GM19238 (cell line): Measurements from ENCODE around the gene TP53I3.
"Not testable (repeated sequence)": the region's sequence is repeated elsewhere in the genome, so short reads cannot be mapped to it uniquely, and the experiment has no call there.

Experiments
- DNase-seq: peaks from one replicate; pipeline ENCODE4 v3.0.0; 2011; ENCODE audit warnings: low spot score; ENCODE audit not compliant: insufficient read length

TP53I3 gene

DNA sequence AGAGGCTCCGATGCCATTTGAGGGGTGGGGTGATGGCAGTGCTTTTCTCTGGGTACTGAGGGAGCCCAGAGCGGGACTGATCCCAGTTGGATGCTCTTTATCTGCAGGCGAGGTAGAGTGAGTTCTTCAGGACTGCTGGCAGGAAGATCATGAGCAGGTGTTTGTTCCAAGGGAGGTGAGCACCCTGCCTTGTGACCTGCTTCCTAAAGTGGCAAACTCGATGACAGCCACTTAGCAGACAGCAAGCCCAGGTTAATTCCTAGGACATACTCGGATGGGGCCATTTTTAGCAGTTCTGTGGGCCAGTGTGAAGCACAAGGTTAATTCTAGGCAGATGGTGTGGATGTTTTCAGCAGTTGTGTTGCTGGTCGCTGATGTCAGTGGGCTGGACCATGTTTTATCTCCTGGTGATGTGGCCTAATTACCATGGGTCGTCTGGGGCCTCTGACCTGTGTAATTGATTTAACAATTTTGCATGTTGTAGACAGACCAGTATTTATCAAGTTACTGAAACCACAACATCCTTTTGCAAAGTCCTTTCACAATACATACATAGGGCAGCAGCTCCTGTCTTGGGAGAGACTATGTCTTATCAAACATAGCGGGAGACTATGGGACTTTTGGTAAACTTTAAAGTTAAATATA lies 30.1 kb downstream of the TP53I3 start:
- DNase-seq: no peak

DNA sequence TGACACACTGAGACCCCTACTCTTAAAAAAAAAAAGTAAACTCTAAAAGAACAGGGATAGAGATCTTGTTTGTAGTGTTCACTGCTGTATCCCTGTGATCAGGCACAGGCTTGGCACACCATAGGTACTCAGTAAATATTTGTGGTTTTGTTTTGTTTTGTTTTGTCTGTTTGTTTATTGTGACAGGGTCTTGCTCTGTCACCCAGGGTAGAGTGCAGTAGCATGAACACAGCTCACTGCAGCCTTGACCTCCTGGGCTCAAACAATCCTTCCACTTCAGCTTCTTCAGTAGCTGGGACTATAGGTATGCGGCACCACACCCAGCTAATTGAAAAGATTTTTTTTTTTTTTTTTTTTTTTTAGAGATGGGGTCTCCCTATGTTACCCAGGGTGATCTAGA lies 31.7 kb downstream of the TP53I3 start:
- DNase-seq: no peak

DNA sequence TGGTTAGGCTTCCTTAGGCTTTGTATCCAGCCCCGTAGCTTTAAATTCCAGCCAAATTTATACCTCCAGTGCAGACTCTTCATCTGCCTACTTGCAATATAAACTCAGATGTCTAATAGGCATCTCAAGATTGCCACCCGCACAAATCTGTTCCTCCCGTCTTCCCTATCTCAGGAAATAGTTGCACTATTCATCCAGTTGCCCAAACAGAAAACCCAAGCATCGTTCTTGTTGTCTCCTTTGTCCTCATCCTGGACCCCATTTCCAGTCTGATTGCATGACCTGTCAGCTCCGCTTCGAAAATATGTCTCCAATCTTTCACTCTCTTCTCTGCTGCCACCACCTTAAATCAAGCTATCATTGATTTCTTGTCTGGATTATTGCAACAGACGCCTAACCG lies 32.8 kb downstream of the TP53I3 start:
- no peak for DNase-seq

DNA sequence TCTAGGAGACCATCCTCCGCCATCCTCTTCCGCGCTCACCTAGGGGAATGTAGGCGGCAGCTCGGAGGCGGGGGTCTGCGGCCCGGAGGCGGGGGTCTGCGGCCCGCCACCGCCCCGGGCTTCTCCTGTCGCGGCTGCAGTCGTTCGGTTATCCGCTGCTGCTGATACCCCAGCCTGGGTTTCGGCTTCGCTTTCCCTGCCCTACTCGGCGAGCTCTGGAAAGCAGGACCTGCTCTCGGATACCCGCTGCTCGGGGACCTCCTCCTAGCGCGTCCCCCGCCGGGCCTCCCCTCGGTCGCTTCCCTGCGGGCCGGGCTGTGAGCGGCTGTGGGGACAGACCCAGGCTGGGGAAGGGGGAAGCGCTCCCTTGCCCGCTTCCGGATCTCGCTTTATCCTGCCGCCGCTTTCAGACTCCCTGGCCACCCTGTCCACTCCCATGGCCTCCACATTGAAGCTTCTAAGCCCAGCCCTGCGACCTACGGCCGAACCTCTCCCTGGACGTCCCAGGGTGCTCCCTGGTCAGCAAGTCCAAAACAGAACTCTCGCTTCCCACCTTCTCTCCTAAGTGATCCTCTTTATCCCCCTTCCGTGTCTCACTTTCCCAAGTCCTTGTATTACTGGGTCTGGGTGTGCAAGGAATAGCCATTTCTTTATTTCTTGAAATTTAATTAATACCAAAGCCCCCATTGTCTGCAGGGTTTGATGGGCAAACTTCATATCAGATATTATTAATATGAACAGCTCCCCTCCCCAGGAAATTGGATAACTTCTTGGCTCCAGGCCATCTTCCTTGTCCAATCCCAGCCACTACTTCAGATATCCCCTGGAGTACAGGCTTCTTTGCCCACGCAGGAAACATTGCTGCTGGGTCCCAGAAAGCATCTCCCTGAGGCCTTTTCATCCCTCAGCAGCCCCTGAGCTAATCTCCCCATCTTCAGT lies 34.3 kb downstream of the TP53I3 start:
- DNase-seq: no peak

DNA sequence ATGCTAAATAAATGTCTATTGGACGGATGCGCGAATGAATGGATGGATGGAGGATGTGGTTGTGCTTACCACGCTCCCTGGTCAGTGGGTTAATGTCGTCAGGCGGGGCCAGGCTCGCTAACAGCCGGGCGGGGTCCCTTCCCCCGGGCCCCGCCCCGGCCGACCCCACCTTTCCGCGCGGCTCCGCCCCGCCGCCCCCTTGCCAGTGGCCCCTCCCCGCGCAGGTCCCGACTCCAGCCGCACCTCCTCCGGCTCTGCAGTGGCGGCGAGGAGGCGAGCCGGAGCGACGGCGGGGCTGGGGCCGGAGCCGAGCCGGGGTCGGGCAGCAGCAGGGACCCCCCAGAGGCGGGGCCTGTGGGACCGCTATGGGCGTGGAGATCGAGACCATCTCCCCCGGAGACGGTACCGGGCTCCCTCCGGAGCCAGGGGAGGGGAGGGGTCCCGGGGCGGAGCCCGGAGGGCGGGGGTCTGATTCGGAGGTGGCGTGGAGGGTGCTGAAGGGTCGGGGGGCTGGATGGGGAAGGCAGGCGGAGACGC lies 35.1 kb downstream of the TP53I3 start, which contains the start of gene FKBP1B:
Gene FKBP1B, plus strand, starts transcription at position 257 of the 537 bp plus-strand sequence. Its CDS starts 109 bp downstream, at position 366.
- no peak for DNase-seq

DNA sequence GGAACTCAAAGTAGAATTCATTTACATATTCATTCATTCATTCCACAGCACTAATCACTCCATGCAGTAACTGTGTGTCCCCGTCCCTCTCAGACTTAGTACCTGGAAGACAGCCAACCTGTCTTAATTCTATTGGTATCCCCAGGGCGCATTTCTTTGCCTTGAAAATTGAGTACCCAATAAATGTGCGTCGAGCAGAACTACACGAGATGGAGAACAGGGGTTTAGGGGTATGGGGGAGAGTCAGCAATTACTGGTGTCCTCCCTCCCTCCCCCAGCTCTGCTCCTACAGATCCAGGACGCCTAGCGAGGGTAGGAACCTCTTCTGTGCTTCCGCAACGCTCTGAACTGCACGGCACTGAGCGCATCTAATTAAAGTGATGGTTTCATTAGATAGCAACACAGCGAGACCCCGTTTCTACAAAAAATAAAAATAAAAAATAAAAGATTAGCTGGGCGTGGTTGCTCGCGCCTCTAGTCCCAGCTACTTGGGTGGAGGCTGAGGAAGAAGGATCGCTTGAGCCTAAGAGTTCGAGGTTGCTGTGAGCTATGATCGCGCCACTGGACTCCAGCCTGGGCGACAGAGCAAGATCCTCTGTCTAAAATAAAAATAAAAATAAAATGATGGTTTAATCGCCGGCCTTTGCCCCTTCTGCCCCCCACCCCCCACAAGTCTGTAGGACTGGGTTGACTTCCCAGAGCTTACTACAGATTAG lies 35.7 kb downstream of the TP53I3 start:
- DNase-seq: no peak

DNA sequence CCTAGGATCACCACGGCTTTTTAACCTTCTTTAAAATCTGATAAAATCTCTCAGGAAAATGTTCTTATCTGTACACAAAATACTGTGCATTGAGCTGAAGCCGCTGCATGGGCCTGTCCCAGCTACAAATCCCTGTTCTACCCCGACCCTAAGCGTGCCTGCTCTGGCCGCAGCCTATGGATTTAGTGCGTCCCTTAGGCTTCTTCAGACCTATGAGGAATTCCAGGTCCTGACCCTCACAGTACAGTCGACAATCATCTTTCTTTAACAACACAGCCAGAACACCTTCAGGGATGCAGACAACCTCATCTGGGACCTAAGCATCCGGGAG lies 37.0 kb downstream of the TP53I3 start:
- no peak for DNase-seq

DNA sequence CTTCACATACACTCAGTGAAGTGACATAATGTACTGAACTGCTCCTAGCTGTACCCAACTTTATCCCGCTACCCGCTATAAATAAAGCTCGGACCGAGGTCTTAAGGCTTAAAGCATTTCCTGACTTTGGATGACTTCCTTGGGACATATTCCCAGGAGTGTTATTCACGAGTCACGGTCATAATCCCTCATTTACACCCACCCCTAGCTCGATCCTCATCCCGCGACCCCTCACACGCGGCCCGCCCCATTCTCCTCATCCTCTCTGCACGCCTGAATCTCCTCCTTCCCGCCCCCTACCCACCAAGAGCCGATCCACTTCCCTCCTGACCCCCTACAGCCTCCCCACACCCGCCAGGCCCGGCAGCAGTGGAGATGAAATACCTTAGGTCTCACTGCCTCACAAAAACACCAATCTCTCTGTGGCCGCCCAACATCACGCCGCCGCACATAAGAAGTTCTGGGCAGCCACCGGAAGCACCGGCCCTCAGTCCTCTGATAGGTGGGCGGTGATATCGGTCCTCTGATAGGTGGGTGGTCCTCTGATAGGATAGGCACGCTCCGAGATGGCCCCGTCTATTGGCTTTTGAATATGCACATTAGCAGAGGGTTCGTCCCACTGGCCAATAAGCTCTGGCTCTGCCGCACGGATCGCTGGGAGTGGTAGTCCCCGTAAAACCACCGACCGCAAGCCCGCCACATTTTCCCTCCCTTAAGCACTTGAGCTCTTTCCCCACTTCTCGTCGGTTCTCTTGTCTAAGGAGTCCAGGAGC lies 37.5 kb downstream of the TP53I3 start, which contains the start of gene WDCP:
Gene WDCP, minus strand, starts transcription at position 462 of the 773 bp plus-strand sequence. CDS start 7,897 bp downstream, outside the sequence.
- peak; percentile 79 for DNase-seq

DNA sequence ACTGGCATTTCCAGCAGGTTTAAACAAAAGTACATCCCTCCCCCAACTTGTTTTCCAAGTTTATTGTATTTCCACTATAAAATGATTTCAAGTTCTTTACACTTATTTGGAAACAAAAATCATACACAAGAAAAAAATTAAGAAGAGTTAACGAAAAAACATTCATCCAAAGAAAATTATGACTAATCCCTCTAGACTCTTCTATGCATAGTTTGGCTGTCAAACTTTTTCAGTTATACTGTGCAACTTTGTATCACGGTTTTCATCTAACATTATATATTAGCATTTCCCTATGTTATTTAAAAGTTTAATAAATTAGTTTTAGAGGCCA lies 38.1 kb downstream of the TP53I3 start:
- no peak for DNase-seq

DNA sequence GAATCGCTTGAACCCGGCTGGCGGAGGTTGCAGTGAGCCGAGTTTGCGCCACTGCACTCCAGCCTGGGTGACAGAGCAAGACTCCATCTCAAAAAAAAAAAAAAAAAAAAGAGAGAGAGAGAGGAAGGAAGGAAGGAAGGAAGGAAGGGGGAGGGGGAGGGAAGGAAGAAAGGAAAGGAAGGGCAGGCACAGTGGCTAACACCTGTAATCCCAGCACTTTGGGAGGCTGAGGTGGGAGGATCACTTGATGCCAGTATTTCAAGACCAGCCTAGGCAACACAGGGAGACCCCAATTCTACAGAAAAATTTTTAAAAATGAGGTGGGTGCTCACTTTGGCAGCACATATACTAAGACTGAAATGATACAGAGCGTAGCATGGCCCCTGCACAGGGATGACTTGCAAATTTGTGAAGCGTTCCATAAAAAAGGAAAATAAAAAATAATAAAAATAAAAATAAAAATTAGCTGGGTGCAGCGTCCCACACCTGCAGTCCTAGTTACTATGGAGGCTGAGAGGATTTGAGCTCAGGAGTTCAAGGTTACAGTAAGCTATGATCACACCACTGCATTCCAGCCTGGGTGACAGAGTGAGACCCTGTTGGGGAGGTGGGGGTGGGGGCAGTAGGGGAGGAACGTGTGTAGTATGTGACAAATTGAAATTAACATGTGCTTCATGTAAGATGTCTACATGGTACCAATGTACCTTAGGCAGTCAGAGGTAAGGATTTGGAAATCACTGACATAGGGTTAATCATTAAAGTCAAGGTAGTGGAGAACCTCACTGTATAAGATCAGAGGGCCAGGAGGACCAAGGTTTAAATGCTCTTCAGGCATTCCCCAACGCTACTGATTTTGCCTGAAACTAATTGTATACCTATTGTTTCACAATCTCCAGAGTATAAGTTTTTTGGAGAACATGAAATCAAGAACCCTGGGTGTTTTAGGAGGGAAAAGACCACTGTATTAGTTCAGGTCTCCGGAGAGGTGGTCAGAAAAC lies 38.8 kb downstream of the TP53I3 start:
- no peak for DNase-seq

DNA sequence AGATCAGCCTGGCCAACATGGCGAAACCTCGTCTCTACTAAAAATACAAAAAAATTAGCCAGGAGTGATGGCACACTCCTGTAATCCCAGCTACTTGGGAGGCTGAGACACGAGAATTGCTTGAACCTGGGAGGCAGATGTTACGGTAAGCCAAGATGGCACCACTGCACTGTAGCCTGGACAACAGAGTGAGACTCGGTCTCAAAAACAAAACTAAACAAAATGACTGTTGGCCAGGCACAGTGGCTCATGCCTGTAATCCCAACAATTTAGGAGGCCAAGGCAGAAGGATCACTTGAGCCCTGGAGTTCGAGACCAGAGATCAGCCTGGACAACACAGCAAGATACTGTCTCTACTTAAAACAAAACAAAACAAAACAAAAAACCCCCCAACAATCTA lies 41.5 kb downstream of the TP53I3 start:
- not testable (repeated sequence) for DNase-seq

DNA sequence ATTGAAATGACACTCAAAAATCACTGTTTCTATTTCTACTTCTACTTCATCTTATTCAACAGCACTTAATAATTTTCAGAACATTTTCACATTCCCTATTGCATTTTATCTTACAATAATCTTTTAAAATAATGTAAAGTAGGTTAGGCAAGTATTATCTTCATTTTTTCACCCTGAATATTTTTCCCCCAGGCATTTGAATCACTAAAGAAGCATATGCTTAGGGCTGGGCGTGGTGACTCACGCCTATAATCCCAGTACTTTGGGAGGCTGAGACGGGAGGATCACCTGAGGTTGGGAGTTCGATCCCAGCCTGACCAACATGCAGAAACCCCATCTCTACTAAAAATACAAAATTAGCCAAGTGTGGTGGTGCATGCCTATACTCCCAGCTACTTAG lies 44.1 kb downstream of the TP53I3 start:
- no peak for DNase-seq

DNA sequence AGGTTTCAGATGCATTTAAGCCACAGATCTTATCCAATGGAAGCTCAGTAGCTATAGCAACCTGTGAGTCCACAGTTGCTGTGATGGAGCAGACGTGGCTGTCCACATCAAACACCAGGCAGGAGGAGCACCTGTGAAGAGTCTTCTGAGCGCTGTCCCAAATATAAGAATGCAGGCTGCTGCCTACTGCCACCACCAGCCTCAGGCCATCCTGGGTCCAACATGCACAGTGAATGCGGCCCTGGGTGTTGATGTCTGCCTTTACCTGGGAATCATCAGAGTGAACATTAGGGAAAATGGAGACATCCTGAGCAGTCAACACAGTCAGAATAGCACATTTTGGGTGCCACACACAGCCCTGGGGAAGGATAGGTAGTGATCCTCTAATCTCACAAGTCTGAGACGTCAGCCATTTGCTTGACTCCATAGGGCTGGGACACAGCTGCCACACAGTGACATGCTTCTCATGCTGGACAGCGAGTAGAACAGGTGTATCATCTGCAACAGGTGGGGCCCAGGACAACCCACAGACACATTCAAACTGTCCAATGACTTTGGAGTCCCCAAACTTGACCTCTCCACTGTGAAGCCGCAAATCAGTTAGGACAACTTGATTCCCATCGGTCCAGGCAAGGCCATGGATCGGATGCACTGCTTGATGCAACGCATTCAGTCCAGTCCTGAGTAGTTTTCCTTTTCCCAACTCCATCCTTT lies 45.7 kb downstream of the TP53I3 start:
- no peak for DNase-seq
